ENCODE measurements around the gene TAGLN2. TPM values are rescaled to one million over a fixed set of nuclear protein-coding genes. Genes with fewer than 3 reads are reported as not detected.

Gene TAGLN2
- total RNA-seq, result 91.4 and 105 TPM in 2 replicates

GRCh38 chr1:159924791-159925718 lies at the start of gene TAGLN2:
TSS of gene TAGLN2 (minus strand) at chr1:159925507. CDS start at chr1:159920509, 4,998 bp downstream.

GRCh38 chr1:159953536-159954515 lies 28.5 kb upstream of the TAGLN2 start, which contains the start of gene SLAMF9:
TSS of gene SLAMF9 (minus strand) at chr1:159954237. CDS start at chr1:159954137, 100 bp downstream.

GRCh38 chr1:159945483-159946241 lies 20.4 kb upstream of the TAGLN2 start, which contains the start of gene IGSF9:
TSS of gene IGSF9 (minus strand) at chr1:159945613. CDS start at chr1:159943454, 2,159 bp downstream.

GRCh38 chr1:159900086-159900680 lies 25.1 kb downstream of the TAGLN2 start, which contains the start of gene CFAP45:
TSS of gene CFAP45 (minus strand) at chr1:159900165. CDS start at chr1:159900098, 67 bp downstream.

Other genes with a start within 250 kb of the TAGLN2 start
- gene CRP, start 210.9 kb downstream of the TAGLN2 start, total RNA-seq, result not detected in 2 replicates
- gene DUSP23, start 144.5 kb downstream of the TAGLN2 start, total RNA-seq, result 16.3 and 17.7 TPM in 2 replicates
- gene FCRL6, start 123.1 kb downstream of the TAGLN2 start, total RNA-seq, result not detected in 2 replicates
- under 0.01 TPM in 1 of 2 replicates, not detected in the other for gene SLAMF8, start 98.6 kb downstream of the TAGLN2 start, total RNA-seq
- gene VSIG8, start 62.9 kb downstream of the TAGLN2 start, total RNA-seq, result not detected in 2 replicates
- under 0.01 and 0.17 TPM in 2 replicates for gene CFAP45, start 25.3 kb downstream of the TAGLN2 start, total RNA-seq
- not detected in 2 replicates for gene IGSF9, start 20.1 kb upstream of the TAGLN2 start, total RNA-seq
- not detected in 2 replicates for gene SLAMF9, start 28.7 kb upstream of the TAGLN2 start, total RNA-seq
- 3.1 and 4.3 TPM in 2 replicates for gene PIGM, start 106.5 kb upstream of the TAGLN2 start, total RNA-seq
- gene KCNJ10, start 144.7 kb upstream of the TAGLN2 start, total RNA-seq, result not detected in 2 replicates
- not detected in 2 replicates for gene KCNJ9, start 156.0 kb upstream of the TAGLN2 start, total RNA-seq
- 6.5 and 7.7 TPM in 2 replicates for gene IGSF8, start 173.1 kb upstream of the TAGLN2 start, total RNA-seq
- not detected in 2 replicates for gene ATP1A2, start 190.3 kb upstream of the TAGLN2 start, total RNA-seq
- not detected in 2 replicates for gene ATP1A4, start 226.1 kb upstream of the TAGLN2 start, total RNA-seq